ENCODE measurements around the gene AGXT.

DNA sequence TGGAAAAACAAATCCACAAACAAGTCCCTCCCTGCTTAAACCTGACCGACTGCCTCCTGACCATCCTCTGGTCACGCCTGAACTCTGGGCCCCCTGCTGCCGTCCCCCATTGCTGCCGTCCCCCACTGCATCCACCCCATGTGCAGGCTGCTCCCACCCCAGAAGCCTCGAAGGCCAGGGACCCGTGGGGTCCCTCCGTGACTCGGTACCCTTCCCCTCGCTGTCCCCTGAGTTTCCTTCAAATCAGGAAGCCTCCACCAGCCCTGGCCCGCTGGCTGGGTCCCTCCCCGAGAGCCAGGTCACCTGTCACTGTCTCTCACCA, 17.9 kb upstream of the AGXT start:
- no peak for TF ChIP-seq CTCF (IDR thresholded peaks at IDR 0.05)
- no peak for TF ChIP-seq POLR2A (IDR thresholded peaks at IDR 0.05)

Measured in esophagus squamous epithelium (tissue), 4 donors.